Activated CD4-positive, alpha-beta T cell treated with anti-CD3 and anti-CD28 coated beads, Interleukin-2, Interleukin-6, amounts not matched to agents 100 ng/mL and 50 ng/mL, durations not matched to agents 16 hours and 8 hours (primary cell): ENCODE results near the gene CBR1.
"Not testable (repeated sequence)": the region's sequence is repeated elsewhere in the genome, so short reads cannot be mapped to it uniquely, and the experiment has no call there.

Experiments used
- DNase-seq: peaks from one replicate; pipeline ENCODE4 v3.0.0-alpha.2; 2020

The CBR1 gene

DNA sequence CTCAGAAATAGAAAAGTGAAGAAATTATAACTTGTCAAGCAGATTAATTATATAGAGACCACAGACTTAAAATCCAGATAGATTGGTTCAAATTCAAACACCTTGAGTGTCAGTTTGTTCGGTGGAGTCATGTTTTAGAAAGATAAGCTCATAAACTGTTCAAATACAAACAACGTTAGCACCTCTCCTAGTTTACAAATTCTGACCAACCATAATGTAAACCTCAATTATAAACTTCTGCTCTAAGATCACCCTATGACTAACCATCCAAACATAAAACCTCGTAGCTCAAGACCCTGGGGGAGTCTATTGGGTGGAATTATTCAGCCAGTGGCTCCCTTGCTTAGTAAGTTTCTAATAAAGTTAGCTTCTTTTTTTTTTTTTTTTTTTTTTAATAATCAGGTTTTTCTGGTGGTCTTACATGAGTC is 12.4 kb downstream of the CBR1 start:
- no peak for DNase-seq

DNA sequence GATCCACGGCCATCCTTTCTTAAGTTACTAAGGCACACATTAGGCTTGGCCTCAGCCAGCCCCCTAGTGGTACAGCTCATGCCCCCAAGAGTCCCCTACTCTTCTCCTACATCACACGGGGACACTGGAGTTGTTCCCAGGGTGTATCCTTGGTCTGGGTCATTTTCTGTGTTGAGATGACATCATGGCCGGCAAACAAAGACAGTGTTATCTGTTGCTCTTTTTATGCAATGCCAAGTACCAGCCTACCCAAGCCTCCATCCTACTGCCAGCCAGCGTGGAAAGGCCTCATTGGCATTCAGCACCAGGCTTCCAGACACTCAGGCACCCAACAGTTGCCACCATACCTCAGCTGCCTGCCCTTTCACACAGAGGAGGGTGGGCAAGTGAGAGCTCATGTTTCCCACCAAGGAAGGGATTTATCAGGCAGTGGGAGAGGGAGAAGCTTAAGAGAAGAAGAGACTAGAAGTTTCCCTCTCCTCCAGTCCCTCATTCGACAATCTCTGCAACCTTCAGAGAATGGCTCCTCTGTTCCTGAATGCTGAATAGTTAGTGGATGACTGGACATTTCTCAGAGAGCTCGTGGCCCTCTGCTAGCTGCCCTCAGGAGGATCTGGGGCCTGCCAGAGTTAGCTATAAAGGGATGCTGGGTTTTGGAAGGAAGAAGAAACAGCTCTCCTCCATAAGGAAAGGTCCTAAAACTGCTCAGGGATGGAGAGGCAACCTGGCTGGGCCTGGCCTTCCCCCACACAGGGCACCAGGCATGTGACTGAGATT is 17.7 kb downstream of the CBR1 start:
- no peak for DNase-seq

DNA sequence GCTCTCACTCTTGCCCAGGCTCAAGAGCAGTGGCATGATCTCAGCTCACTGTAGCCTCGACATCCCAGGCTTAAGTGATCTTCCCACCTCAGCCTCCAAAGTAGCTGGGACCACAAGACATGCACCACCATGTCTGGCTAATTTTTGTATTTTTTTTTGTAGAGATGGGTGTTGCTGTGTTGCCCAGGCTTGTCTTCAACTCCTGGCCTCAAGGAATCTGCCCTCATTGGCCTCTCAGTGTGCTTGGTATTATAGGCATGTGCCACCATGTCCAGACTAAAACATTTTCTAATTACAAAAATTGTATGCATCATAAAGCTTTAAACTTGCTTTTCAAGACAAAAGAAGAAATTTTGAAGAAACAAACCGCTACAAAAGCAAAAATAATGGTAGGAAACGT is 20.1 kb downstream of the CBR1 start:
- no peak for DNase-seq

DNA sequence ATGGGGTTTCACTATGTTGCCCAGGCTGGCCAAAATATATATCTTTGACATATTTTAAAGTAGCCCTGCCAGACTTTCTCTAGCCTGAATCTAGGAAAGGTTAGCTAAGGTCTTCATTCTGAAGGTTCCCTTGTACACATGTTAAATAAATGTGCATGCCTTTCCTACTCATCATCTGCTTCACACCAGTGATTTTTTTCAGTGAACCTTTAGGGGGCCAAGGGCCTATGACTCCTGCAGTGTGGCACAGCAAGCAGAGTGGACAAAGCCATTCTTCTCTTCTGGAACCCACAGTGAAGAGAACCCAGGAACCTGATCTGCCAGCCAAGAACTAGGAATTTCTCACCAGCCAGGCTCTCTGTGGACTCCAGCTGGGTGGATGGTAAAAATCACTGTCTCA is 22.9 kb downstream of the CBR1 start:
- no peak for DNase-seq

DNA sequence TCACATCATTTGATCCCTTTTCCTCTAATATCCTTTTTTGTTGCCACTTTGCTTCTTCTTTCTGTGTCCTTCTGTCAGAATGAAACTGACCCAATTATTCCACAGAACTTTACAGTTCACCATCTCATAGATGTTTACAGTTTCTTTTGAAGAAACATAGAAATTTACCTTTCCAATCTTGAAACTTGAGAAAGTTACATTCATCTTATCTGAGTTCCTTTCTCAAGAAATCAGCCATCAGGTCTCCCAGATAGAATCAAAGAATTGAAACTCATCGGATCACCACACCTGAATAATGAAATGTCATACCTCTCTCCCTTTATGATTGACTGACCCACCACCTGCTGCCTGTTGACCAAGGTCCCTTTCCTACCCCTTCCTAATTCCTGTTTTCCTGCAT is 23.7 kb downstream of the CBR1 start:
- DNase-seq, result no peak

DNA sequence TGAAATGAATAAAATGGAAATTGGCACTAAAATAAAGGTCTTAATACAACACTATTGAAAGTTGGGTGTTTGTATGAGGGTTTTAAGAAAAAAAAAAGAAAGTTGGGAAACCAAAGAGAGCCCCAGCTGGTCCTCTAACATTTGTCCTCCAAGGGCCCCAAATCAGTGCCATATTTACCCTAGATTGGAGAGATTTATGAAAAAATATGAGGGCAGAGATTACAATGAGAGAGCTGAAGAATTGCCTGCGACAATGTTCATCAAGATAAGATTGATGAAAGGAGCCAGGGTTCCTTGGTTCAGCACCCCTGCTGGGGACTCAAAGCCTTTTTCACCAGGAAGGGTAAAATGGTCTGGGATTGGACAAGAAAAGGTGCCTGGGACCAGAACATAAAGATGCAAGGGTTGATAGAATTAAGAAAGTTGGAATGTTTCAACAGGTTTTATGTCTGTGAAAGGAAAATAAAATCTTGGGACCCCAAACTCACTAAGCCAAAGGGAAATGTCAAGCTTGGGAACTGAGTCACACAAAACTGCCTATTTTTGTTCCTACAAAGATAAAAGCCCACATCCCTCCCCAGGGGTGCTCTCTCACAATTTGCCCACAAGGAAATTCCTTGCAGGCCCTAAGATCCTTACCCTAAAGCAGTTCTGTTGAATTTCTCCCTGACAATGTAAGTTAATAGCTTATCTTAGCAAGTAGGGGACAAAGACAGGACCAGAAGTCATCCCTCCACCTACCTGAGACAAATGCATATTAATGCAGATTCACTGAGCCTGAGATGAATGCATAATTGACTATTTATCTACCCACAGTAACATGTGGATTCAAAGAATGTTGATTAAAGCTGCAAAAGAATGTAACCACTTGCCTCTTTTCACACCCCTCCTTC is 26.8 kb downstream of the CBR1 start:
- DNase-seq, result no peak

DNA sequence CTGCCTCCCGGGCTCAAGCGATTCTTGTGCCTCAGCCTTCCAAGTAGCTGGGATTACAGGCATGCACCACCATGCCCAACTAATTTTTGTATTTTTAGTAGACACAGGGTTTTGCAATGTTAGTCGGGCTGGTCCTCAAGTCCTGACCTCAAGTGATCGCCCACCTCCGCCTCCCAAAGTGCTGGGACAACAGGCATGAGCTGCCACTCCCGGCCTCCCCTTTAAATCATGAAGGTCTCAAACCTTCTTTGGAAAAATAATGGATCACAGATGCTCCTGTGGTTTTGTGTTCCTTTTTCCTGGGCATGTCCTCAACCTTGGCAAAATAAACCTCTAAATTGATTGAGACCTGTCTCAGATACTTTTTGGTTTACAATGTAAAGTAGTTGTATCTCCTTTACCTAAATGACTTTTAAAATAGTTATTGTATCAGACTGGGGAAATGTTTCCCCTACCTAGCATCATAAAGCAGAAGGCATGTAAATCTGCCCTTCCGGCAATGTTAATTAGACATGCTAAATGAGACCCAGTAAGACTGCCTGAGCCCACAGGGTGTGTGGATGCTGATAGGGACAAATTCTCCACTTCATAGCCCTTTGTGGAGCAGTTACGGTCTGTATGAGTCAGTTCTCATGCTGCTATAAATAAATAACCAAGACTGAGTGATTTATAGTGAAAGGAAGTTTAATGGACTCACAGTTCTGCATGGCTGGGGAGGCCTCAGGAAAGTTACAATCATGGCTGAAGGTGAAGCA is 27.8 kb downstream of the CBR1 start:
- no peak for DNase-seq

DNA sequence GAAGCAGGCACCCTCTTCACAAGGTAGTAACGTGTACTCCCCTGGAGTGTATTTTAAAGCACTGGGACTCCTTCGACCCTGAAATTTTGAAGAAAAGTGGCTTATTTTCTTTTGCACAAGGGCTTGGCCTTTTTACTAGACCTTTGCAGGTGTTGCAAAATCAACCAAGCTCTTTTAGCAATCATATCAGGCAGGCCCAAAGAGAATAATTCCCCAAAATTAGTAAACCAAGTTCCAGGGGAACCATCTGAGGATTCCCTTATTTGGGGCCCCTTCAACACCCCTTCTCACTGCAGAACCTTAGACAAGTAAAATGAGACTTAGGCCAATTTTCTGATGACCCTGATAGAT is 28.3 kb downstream of the CBR1 start:
- DNase-seq, result no peak

DNA sequence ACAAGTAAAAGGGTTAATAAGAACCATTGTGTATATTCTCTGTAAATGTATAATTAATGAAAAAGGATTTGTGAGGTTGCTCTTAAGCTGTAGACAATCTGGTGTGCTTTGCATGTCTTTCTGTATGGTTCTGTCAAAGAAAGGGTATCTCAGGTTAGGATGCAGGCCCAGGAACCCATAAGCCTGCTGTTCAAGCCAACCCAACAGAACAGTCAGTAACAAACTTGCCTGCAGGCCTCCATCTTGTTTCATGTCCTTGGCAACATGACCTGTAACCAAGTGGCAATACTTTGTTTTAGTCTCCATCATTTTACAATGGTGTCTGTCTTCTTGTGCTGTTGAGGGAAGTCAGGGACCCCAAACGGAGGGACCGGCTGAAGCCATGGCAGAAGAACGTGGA is 29.2 kb downstream of the CBR1 start:
- no peak for DNase-seq

DNA sequence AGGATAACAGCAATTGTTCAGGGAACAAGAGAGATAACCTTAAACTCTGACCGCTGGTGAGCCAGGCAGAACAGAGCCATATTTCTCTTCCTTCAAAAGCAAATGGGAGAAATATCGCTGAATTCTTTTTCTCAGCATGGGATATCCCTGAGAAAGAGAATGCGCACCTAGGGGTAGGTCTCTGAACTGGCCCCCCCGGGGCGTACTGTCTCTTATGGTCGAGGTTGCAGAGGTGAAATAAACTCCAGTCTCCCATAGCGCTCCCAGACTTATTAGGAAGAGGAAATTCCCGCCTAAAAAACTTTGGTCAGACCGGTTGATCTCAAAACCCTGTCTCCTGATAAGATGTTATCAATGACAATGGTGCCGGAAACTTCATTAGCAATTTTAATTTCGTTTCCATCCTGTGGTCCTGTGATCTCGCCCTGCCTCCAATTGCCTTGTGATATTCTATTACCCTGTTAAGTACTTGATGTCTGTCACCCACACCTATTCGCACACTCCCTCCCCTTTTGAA is 29.9 kb downstream of the CBR1 start:
- not testable (repeated sequence) for DNase-seq

DNA sequence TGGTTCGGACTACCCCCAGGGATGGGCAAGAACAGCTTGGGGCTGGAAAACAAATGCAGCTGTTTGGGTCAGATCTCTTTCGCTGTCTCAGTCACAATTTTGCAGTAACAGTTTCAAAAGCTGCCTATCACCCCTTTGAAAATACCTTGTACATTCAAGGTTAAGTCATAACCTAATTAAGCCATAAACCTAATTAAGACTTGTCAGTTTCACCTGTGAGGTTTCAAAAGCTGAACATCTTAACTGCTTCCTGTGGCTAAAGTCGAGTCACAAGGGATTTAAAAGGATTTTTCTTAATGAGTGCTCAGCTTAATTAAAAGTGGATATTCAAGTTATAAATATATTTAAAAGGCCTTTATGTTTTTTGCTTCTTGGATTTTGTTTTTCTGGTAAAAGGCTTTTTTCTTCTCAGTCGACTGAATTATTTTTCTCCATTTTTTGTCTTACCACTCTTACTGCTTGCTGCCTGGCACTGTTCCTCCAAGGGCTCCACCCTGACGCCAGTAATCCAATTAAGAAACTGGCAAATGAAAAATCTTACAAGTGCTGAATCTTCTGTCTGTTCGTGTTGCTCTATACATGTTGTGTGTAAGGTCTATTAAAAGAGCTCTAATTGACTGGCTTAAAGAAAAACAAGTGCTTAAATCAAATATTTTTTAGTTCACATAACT is 31.3 kb downstream of the CBR1 start:
- DNase-seq, result no peak

DNA sequence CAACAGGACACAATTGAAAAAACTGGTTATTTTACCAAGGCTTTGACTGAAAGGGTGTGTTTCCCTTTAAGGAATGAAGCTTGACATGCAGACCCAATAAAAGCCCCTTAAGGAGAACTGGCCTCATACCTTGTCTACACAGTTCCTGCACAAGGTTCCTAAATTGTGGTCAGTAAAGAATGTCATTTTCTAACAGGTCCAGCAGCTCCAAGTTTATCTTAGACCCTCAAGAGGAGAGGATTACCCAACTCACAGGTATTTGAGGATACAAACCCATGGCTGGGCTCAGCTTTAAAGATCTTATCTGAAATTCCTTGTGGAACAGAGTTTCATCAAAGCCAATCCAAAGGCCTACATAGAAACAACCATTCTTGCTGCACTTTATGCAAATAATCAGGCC is 33.6 kb downstream of the CBR1 start:
- DNase-seq, result no peak

DNA sequence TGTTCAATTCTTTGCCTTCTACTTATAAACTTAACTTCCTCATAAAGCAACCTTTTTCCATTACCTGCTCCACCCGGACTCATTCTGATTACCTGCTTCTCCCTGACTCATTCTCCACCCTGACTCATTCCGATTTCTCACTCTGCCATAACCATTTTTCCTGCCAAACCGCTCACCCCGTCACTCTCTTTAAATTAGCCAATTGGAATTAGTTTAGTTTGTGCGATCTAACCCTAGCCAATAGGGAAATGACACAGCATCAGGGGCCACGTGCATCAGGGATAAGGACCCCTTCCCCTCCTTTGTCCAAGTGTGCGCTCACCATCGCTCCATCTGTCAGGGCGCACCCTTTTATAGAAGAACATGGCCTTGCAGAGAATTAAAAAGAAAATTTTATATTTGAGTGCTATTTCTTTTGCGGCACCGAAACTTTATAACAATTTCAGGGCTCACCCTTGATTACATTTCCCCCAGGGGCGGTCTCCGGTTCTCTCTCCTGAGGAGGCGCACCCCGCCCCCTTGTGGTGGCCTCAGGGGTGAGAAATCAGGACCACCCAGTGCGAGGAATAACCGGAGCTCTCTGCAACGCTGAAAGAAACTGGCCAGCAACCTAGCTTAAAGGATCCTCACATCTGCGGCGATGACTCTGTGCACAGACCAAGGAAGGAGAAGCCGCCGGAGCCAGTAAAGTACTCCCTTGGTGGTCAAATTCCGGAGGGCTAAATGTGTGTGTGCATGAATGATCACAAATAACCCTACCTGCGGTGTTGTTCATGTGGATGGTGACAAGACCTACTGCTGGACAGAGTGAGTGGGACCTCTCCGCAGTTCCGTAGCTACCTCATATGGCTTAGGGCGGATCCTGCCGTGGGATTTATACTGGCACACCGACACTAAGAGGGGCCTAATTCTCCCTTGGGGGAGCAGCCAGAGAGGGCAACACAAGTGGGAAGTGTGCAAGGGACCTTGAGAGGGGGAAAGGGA is 34.8 kb downstream of the CBR1 start:
- peak; percentile 53 for DNase-seq

DNA sequence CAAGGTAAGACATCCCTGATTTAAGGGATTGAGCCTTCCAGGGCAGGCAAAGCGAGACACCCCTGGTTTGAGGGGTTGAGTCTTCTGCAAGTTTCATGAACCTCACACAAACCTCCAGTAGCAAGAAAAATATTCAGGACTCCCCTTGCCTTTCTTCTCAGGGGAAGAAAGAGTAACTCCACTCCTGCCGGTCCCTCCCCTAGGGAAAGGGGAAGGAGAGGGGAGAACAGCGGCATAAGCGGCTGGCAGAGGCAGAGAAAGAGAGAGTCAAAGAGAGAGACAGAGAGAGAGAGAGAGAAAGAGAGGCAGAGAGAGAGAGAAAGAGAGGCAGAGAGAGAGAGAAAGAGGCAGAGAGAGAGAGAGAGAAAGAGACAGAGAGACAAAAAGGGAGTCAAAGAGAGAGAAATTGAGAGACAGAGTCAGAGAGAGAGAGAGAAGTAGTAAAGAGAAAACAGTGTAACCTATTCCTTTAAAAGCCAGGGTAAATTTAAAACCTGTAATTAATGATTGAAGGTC is 35.6 kb downstream of the CBR1 start:
- no peak for DNase-seq

DNA sequence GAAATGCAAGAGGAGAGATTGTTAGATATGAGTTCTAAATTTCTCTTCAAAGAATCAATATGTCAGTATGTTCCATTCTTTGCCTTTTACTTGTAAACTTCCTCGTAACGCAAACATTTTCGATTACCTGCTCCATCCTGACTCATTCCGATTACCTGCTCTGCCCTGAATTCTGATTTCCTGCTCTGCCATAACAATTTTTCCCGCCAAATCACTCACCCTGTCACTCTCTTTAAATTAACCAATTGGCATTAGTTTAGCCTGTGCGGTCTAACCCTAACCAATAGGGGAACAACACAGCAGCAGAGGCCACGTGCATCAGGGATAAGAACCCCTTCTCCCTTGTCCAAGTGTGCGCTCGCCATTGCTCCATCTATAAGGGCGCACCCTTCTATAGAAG is 40.0 kb downstream of the CBR1 start:
- no peak for DNase-seq

DNA sequence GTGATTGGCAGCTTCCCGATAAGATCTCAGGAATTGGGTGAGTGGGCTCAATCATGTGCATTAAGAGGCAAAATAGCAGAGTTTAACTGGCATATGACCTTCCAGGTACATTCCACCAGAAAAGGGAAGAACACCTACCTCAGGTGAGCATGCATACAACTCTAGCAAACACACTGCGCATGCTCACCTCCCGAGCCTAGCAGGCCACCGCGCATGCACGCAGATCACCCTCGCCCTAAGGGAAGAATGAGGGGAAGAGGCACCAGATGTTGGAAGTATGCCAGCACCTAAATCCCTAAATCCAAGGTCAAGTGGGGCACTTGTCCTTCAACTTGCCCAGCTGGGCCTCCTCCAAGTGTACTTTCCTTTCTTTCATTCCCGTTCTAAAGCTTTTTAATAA is 41.4 kb downstream of the CBR1 start:
- no peak for DNase-seq

DNA sequence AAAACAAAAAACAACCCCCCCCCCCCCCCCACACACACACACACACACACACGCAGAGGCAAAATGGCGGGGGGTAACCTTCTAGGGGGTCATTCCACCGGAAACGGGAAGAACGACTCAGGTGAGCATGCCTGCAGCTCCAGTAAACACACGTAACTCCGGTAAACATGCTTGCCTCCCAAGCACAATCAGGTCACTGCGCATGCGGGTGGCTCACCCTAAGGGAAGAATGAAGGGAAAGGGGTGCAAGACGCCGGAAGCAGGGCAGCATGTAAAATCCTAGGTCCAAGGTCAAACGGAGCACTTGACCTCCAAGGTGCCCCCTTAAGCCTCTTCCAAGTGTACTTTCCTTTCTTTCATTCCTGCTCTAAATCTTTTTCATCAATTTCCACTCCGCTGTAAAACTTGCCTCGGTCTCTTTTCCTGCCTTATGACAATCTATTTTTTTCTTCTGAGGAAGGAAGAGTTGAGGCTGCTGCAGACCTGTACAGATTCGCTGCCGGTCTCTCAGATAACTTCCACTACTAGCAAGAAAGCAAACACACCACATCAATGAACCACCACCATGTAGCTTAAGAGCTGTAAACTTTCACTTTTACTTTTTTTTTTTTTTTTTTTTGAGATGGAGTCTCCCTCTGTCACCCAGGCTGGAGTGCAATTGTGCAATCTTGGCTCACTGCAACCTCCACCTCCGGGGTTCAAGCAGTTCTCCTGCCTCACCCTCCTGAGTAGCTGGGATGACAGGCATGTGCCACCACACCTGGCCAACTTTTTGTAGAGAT is 44.0 kb downstream of the CBR1 start:
- DNase-seq, result peak; percentile 78

DNA sequence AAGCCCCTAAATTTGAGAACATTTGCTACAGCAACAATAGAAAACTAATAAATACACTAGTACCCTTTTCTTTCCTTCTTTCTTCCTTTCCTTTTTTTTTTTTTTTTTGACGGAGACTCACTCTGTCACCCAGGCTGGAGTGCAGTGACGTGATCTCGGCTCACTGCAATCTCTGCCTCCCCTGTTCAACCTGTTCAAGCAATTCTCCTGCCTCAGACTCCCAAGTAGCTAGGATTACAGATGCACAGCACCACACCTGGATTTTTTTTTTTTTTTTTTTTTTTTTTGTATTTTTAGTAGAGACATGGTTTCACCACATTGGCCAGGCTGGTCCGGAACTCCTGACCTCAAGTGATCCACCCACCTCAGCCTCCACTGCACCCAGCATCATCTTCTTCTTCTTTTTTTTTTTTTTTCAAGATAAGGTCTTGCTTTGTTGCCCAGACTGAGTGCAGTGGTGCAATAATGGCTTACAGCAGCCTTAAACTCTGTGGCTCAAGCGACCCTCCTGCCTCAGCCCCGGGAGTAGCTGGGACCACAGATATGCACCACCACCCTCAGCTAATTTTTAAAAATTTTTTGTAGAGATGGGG is 45.4 kb downstream of the CBR1 start:
- DNase-seq, result no peak

DNA sequence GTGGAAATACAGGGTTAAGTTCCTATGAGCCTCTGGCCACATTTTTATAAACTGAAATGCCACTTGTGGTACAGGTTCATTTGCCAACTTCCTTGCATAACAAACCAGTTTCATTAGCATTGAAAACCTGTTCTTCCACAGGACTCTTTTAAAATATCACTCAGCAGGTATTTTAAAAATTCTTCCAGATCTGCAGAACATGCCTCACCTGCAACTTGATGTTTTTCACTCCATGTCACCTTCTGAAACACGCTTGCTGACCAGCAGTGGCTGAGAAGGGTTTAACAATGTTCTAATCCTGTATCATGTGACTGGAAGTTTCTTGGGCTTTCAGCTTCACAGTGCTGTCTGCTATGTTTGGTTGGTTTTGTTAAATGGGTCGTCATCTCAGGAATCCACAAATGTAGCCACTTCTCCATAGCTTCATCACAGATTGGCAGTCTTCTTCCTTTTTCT is 47.5 kb downstream of the CBR1 start:
- DNase-seq, result no peak
